Mesodermal cell (in vitro differentiated cells): ENCODE data around the gene ULK1.

Experiments
- H3K27ac ChIP-seq: 2 replicates; pipeline ENCODE4 v1.7.0; 2013; ENCODE audit warnings: mild to moderate bottlenecking, low read depth, low read length, moderate library complexity; ENCODE audit not compliant: severe bottlenecking
- H3K36me3 ChIP-seq: 2 replicates; pipeline ENCODE4 v1.7.1; 2013; ENCODE audit warnings: mild to moderate bottlenecking, low read length, moderate library complexity; ENCODE audit not compliant: control insufficient read depth, insufficient read depth
- H3K4me1 ChIP-seq: one replicate; pipeline ENCODE4 v1.7.1; 2013; ENCODE audit warnings: mild to moderate bottlenecking, low read length; ENCODE audit not compliant: insufficient read depth, control insufficient read depth, poor library complexity, severe bottlenecking
- H3K4me3 ChIP-seq: 2 replicates; pipeline ENCODE4 v1.7.0; 2013; ENCODE audit warnings: low read length, control low read depth, mild to moderate bottlenecking; ENCODE audit not compliant: insufficient read depth, poor library complexity, severe bottlenecking; ENCODE audit errors: extremely low read depth
- H3K9me3 ChIP-seq: 2 replicates; pipeline ENCODE4 v1.7.1; 2013; ENCODE audit warnings: mild to moderate bottlenecking, low read length, moderate library complexity; ENCODE audit not compliant: control insufficient read depth
- WGBS, 2 experiments: methylation state at CpG; one replicate each; pipeline ENCODE4 v1.1.5; 2013; ENCODE audit warnings: missing lambda C conversion rate in 2 of 2; ENCODE audit not compliant: insufficient coverage in 2 of 2; 5-methylcytosine and 5-hydroxymethylcytosine counted together

Gene ULK1

DNA sequence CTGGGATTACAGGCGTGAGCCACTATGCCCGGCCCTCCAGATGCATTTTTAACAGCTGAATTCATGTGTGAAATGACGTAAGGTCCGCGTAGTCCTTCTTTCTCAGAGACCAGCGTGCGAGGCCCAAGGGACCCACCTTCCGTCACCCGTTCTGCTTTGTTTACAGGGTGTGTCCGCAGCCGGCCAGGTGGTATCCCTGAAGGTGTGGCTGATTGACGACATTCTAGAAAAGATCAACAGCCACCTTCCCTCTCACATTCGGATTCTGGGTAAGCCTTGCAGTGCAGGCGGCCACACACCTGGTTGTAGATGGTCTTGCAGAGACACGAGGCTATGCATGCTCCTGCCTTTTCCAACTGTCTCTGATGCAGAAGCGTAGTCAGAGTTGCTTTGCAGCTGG, 44.6 kb downstream of the ULK1 start:
- 96 to 97% methylated on average over 16 of the region's 16 CpGs for WGBS, 2 experiments
- Histone ChIP-seq H3K36me3 (peaks cover 88% of the 10 kb centered on the region), H3K27ac (no peak overlapping the region), H3K9me3 (no peaks in the 10 kb centered on the region), H3K4me3 (no peak overlapping the region), H3K4me1 (no peaks in the 10 kb centered on the region)

DNA sequence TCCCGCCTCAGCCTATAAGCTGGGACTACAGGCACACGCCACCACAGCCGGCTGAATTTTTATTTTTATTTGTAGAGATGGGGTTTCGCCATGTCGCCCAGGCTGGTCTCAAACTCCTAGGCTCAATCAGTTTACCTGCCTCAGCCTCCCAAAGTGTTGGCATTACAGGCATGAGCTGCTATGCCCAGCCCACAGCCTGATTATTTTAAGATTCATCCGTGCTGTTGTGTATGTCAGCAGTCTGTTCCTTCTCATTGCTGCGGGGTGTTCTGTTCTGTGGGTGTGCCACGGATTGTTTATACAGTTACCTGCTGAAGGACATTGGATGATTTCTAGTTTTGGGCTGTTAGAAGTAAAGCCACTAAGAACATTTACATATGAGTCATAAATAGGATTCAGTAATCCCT, 45.7 kb downstream of the ULK1 start:
- H3K4me3 ChIP-seq: no peak overlapping the region
- H3K27ac ChIP-seq: no peak overlapping the region
- WGBS, 2 experiments: 86 to 97% methylated on average over 6 of the region's 8 CpGs
- no peaks in the 10 kb centered on the region for H3K4me1 ChIP-seq
- no peaks in the 10 kb centered on the region for H3K9me3 ChIP-seq
- H3K36me3 ChIP-seq: peaks cover 84% of the 10 kb centered on the region

DNA sequence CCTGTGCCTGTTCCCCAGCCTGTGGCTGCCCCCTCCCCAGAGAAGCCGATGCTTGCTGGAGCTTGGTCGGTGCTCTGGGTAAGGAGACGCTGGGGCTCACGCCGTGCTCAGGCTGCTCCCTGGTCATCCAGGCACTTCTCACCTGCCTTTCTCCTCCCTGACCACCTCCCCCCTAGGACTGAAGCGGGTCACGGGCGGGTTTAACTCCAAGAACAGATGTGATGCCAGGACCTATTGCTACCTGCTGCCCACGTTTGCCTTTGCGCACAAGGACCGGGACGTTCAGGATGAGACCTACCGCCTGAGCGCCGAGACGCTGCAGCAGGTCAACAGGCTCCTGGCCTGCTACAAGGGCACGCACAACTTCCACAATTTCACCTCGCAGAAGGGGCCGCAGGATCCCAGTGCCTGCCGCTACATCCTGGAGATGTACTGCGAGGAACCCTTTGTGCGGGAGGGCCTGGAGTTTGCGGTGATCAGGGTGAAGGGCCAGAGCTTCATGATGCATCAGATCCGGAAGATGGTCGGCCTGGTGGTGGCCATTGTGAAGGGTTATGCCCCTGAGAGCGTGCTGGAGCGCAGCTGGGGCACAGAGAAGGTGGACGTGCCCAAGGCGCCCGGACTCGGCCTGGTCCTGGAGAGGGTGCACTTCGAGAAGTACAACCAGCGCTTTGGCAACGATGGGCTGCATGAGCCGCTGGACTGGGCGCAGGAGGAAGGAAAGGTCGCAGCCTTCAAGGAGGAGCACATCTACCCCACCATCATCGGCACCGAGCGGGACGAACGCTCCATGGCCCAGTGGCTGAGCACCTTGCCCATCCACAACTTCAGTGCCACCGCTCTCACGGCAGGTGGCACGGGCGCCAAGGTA, 46.9 kb downstream of the ULK1 start:
- no peaks in the 10 kb centered on the region for H3K9me3 ChIP-seq
- 97% methylated on average over 43 to 44 of the region's 46 CpGs for WGBS, 2 experiments
- H3K4me1 ChIP-seq: no peaks in the 10 kb centered on the region
- peaks cover 75% of the 10 kb centered on the region for H3K36me3 ChIP-seq
- H3K27ac ChIP-seq: no peak overlapping the region
- no peak overlapping the region for H3K4me3 ChIP-seq

DNA sequence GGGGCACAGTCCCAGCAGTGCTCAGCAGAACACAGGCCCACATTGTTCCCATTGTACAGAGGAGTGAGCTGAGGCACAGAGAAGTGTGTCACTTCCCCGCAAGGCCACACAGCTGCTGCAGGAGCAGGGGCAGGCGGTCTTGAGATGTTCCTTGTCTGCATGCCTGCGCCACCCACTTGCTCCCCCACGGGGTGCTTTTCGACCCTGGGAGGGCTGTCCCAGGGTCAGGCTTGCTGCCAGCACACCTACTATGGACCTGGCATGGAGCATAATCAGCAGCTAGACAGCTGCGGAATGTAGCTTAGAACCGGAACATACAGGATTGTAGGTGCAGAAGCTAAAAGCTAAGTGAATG, 47.5 kb downstream of the ULK1 start:
- Histone ChIP-seq H3K36me3 (peaks cover 70% of the 10 kb centered on the region), H3K9me3 (no peaks in the 10 kb centered on the region), H3K4me1 (no peaks in the 10 kb centered on the region), H3K4me3 (no peak overlapping the region), H3K27ac (no peak overlapping the region)
- WGBS, 2 experiments: 96 to 97% methylated on average over 7 of the region's 7 CpGs

DNA sequence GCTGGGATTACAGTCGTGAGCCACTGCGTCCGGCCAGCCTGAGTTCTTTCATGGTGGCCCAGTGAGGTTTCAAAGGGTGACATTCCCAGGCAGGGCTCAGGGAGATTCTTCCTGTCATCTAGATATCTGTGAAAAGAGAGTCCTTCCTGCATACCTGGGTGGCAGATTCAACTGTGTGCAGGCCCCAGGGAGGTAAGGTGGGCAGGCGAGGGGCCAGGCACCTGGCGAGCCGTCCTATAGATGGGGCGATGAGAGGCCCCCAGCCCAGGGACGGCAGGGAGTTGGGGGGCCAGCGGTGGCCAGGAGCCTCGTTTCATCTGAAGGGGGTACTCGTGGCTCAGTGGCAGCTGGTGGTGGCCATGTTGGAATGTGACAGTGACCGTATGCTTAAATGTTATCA, 48.2 kb downstream of the ULK1 start:
- no peaks in the 10 kb centered on the region for H3K9me3 ChIP-seq
- no peak overlapping the region for H3K4me3 ChIP-seq
- WGBS, 2 experiments: 94 to 99% methylated on average over 9 to 12 of the region's 12 CpGs
- no peaks in the 10 kb centered on the region for H3K4me1 ChIP-seq
- H3K27ac ChIP-seq: no peak overlapping the region
- H3K36me3 ChIP-seq: peaks cover 66% of the 10 kb centered on the region

DNA sequence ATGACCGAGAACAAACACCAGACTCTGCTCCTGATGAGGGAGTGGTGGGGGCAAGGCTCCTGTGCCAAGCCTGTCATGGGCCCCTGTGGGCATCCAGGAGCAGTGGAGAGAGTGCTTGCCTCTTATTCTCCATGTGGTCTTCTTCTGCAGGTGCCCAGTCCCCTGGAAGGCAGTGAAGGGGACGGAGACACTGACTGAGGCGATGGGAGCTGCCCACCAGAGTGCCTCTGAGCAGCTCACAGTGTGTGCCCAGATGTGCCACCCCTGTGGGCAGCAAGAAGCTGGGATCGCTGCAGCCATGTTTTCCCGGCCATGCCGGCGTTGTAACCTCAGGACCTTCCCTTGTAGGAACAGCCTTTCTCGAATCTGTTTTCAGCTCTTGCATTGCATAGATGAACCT, 49.0 kb downstream of the ULK1 start:
- no peak overlapping the region for H3K4me3 ChIP-seq
- H3K27ac ChIP-seq: no peak overlapping the region
- 97 to 100% methylated on average over 4 to 7 of the region's 8 CpGs for WGBS, 2 experiments
- no peaks in the 10 kb centered on the region for H3K9me3 ChIP-seq
- peaks cover 59% of the 10 kb centered on the region for H3K36me3 ChIP-seq
- no peaks in the 10 kb centered on the region for H3K4me1 ChIP-seq

DNA sequence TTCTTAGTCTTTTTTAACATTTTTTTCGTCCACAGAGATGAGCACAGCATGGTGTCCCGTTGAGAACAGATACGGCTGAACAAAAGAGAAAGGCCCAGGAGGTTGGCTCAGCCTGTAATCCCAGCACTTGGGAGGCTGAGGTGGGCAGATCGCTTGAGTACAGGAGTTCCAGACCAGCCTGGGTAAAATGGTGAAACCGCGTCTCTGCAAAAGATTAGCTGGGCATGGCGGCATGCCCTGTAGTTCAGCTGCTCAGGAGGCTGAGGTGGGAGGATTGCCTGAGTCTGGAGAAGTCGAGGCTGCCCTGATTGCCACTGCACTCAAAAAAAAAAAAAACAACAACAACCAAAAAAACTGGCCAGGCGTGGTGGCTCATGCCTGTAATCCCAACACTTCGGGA, 49.5 kb downstream of the ULK1 start:
- Histone ChIP-seq H3K36me3 (peaks cover 54% of the 10 kb centered on the region), H3K9me3 (no peaks in the 10 kb centered on the region)

DNA sequence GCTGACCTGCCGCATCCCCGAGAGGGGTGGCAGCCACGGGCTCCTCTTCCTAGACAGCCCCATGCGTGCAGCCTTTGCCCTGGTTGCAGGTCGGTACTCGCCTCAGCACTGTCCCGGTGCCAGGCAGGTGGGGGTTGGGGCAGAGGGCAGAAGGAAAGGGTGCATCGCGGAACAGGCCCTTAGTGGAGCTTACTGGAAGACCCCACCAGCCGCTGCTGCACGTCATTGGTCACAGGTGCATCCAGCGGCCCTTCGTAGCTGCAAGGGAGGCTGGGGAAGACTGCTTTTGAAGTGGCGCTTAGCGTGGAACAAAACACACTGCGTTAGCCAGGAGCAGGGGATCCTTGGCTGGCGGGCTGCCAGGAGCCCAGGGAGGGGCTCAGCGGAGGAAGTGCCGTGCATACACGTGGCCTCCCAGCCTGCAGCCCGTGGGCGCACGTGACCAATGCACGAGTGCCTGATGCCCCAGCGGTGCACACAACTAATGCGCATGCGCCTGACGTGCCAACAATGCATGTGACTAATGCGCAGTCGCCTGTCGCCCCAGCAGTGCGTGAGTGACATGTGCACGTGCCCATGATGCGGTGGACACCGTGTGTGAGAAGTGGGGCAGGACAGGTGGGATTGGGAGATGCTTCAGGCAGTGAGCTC, 50.3 kb downstream of the ULK1 start:
- H3K4me3 ChIP-seq: no peak overlapping the region
- 97 to 98% methylated on average over 31 to 33 of the region's 35 CpGs for WGBS, 2 experiments
- H3K27ac ChIP-seq: no peak overlapping the region
- no peaks in the 10 kb centered on the region for H3K4me1 ChIP-seq
- H3K9me3 ChIP-seq: no peaks in the 10 kb centered on the region
- peaks cover 46% of the 10 kb centered on the region for H3K36me3 ChIP-seq

More for the DNA sequence above, 49.5 kb downstream of the ULK1 start:
- Histone ChIP-seq H3K27ac (no peak overlapping the region), H3K4me1 (no peaks in the 10 kb centered on the region), H3K4me3 (no peak overlapping the region)
- WGBS, 2 experiments: 91 to 96% methylated on average over 5 to 9 of the region's 10 CpGs

DNA sequence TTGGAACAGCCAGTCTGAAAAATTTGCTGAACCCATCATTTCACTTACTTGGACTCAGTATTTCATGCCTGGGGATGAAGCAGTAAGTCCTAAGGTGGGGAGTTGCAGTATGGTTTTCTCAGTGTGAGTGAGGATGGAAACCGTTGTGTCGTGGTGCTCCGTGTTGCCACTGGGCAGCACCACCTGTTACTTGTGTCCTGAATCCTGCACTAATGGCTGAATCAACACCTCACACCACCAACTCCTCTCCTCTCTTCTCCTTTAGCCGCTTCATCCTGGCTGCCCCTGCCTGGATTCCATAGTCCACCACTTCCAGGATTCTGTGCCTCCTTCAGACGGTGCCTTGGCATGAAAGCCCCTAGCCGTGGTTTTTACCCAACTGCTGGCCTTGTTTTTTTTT, 52.3 kb downstream of the ULK1 start:
- H3K36me3 ChIP-seq: peaks cover 28% of the 10 kb centered on the region
- H3K4me3 ChIP-seq: no peak overlapping the region
- 91 to 96% methylated on average over 3 to 4 of the region's 6 CpGs for WGBS, 2 experiments
- no peaks in the 10 kb centered on the region for H3K9me3 ChIP-seq
- no peak overlapping the region for H3K27ac ChIP-seq
- peaks cover 5% of the 10 kb centered on the region for H3K4me1 ChIP-seq

DNA sequence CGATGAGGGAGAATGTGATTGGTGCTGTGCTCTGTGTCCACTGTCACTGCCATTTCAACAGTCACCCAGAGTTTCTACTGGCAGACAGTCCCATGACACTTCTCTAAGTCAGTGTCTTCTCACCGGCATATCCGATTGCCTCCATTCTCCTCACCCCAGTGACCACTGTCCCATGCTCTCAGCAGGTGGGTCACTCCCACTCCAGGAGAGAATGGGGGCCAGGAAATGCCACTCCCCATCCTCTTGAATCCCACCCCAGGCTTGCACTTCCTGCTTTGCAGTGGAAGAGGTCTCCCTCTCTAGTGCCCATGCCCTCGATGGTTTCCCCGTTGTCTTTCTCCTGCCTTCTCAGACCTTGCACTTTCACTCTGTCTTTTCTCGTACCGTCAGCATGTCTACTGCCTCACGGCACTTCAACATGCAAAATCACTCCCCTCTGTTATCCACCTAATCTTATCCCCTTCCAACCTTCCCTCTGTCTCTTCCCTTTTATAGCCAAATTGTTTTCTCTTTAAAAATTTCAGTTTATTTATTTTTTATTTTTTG, 53.1 kb downstream of the ULK1 start:
- Histone ChIP-seq H3K4me3 (no peak overlapping the region), H3K4me1 (peaks cover 5% of the 10 kb centered on the region), H3K27ac (no peak overlapping the region), H3K36me3 (peaks cover 22% of the 10 kb centered on the region), H3K9me3 (no peaks in the 10 kb centered on the region)
- 60 to 71% methylated on average over 7 of the region's 8 CpGs for WGBS, 2 experiments
